Measurements from ENCODE around the gene TMTC1.

The TMTC1 gene

GRCh38 chr12:29792853-29793252, 9.1 kb upstream of the TMTC1 start:
- TF ChIP-seq SUZ12 (IDR thresholded peaks at IDR 0.05; ENCODE audit: extremely low read depth, insufficient read depth, insufficient read length) (no peak), ZNF274 (IDR thresholded peaks at IDR 0.05; ENCODE audit: low read depth, low read length) (no peak), YY1 (IDR thresholded peaks at IDR 0.05; ENCODE audit: insufficient read depth, insufficient read length) (no peak)
- DNase-seq (ENCODE audit: low read depth, low spot score) = no peak
- H3K4me3 ChIP-seq (ENCODE audit: insufficient read length, low read depth) = no peak overlapping the region
- H3K27me3 ChIP-seq (ENCODE audit: insufficient read depth, insufficient read length) = no peaks in the 10 kb centered on the region
- H3K36me3 ChIP-seq (ENCODE audit: insufficient read depth, insufficient read length, low read length) = no peaks in the 10 kb centered on the region
- H3K4me1 ChIP-seq (ENCODE audit: insufficient read depth, insufficient read length) = no peaks in the 10 kb centered on the region
- H3K9ac ChIP-seq (ENCODE audit: insufficient read length, low read depth) = no peak overlapping the region
- peaks cover 34% of the 10 kb centered on the region for H3K9me3 ChIP-seq (ENCODE audit: insufficient read depth, low read length)

- no peak for DNase-seq (ENCODE audit: low read depth, low spot score)
- no peaks in the 10 kb centered on the region for H3K36me3 ChIP-seq (ENCODE audit: insufficient read depth, insufficient read length, low read length)
- H3K9ac ChIP-seq (ENCODE audit: insufficient read length, low read depth) = no peak overlapping the region
- no peaks in the 10 kb centered on the region for H3K4me1 ChIP-seq (ENCODE audit: insufficient read depth, insufficient read length)
- no peaks in the 10 kb centered on the region for H3K27me3 ChIP-seq (ENCODE audit: insufficient read depth, insufficient read length)
- peaks cover 34% of the 10 kb centered on the region for H3K9me3 ChIP-seq (ENCODE audit: insufficient read depth, low read length)
- TF ChIP-seq YY1 (IDR thresholded peaks at IDR 0.05; ENCODE audit: insufficient read depth, insufficient read length) (no peak), ZNF274 (IDR thresholded peaks at IDR 0.05; ENCODE audit: low read depth, low read length) (no peak)
- H3K4me3 ChIP-seq (ENCODE audit: insufficient read length, low read depth) = no peak overlapping the region
These were observed 8.4 kb upstream of the TMTC1 start for GRCh38 chr12:29792132-29792531.

- peak overlapping the region; percentile 77 for H3K9ac ChIP-seq (ENCODE audit: insufficient read length, low read depth)
- peaks cover 10% of the 10 kb centered on the region for H3K9me3 ChIP-seq (ENCODE audit: insufficient read depth, low read length)
- H3K27me3 ChIP-seq (ENCODE audit: insufficient read depth, insufficient read length) = peaks cover 41% of the 10 kb centered on the region
- peak overlapping the region; percentile 79 for H3K4me3 ChIP-seq (ENCODE audit: insufficient read length, low read depth)
- no peaks in the 10 kb centered on the region for H3K4me1 ChIP-seq (ENCODE audit: insufficient read depth, insufficient read length)
- no peaks in the 10 kb centered on the region for H3K36me3 ChIP-seq (ENCODE audit: insufficient read depth, insufficient read length, low read length)
- DNase-seq (ENCODE audit: low read depth, low spot score) = peak; percentile 61
- no peak for TF ChIP-seq ZNF274 (IDR thresholded peaks at IDR 0.05; ENCODE audit: low read depth, low read length)
- peak; percentile 64 for TF ChIP-seq SUZ12 (IDR thresholded peaks at IDR 0.05; ENCODE audit: extremely low read depth, insufficient read depth, insufficient read length)
These were observed 620 bp downstream of the TMTC1 start for GRCh38 chr12:29782871-29783772.

- H3K4me1 ChIP-seq (ENCODE audit: insufficient read depth, insufficient read length) = no peaks in the 10 kb centered on the region
- no peaks in the 10 kb centered on the region for H3K36me3 ChIP-seq (ENCODE audit: insufficient read depth, insufficient read length, low read length)
- H3K27me3 ChIP-seq (ENCODE audit: insufficient read depth, insufficient read length) = peaks cover 41% of the 10 kb centered on the region
- peak overlapping the region; percentile 79 for H3K4me3 ChIP-seq (ENCODE audit: insufficient read length, low read depth)
- no peak for DNase-seq (ENCODE audit: low read depth, low spot score)
- H3K9ac ChIP-seq (ENCODE audit: insufficient read length, low read depth) = peak overlapping the region; percentile 77
- no peak for TF ChIP-seq YY1 (IDR thresholded peaks at IDR 0.05; ENCODE audit: insufficient read depth, insufficient read length)
- no peak for TF ChIP-seq ZNF274 (IDR thresholded peaks at IDR 0.05; ENCODE audit: low read depth, low read length)
- no peak for TF ChIP-seq SUZ12 (IDR thresholded peaks at IDR 0.05; ENCODE audit: extremely low read depth, insufficient read depth, insufficient read length)
- H3K9me3 ChIP-seq (ENCODE audit: insufficient read depth, low read length) = peaks cover 10% of the 10 kb centered on the region
These were observed 1.4 kb downstream of the TMTC1 start for GRCh38 chr12:29782285-29782870.

- no peaks in the 10 kb centered on the region for H3K4me1 ChIP-seq (ENCODE audit: insufficient read depth, insufficient read length)
- no peak for DNase-seq (ENCODE audit: low read depth, low spot score)
- peaks cover 10% of the 10 kb centered on the region for H3K9me3 ChIP-seq (ENCODE audit: insufficient read depth, low read length)
- TF ChIP-seq ZNF274 (IDR thresholded peaks at IDR 0.05; ENCODE audit: low read depth, low read length) (no peak), SUZ12 (IDR thresholded peaks at IDR 0.05; ENCODE audit: extremely low read depth, insufficient read depth, insufficient read length) (no peak), YY1 (IDR thresholded peaks at IDR 0.05; ENCODE audit: insufficient read depth, insufficient read length) (no peak)
- H3K27me3 ChIP-seq (ENCODE audit: insufficient read depth, insufficient read length) = peaks cover 41% of the 10 kb centered on the region
- H3K36me3 ChIP-seq (ENCODE audit: insufficient read depth, insufficient read length, low read length) = no peaks in the 10 kb centered on the region
- H3K4me3 ChIP-seq (ENCODE audit: insufficient read length, low read depth) = peak overlapping the region; percentile 79
- no peak overlapping the region for H3K9ac ChIP-seq (ENCODE audit: insufficient read length, low read depth)
These were observed 2.0 kb downstream of the TMTC1 start for GRCh38 chr12:29781705-29782266.

- no peak overlapping the region for H3K4me3 ChIP-seq (ENCODE audit: insufficient read length, low read depth)
- no peak overlapping the region for H3K9ac ChIP-seq (ENCODE audit: insufficient read length, low read depth)
- no peaks in the 10 kb centered on the region for H3K4me1 ChIP-seq (ENCODE audit: insufficient read depth, insufficient read length)
- peaks cover 16% of the 10 kb centered on the region for H3K9me3 ChIP-seq (ENCODE audit: insufficient read depth, low read length)
- peaks cover 41% of the 10 kb centered on the region for H3K27me3 ChIP-seq (ENCODE audit: insufficient read depth, insufficient read length)
- no peak for TF ChIP-seq ZNF274 (IDR thresholded peaks at IDR 0.05; ENCODE audit: low read depth, low read length)
- TF ChIP-seq YY1 (IDR thresholded peaks at IDR 0.05; ENCODE audit: insufficient read depth, insufficient read length) = no peak
- no peak for TF ChIP-seq SUZ12 (IDR thresholded peaks at IDR 0.05; ENCODE audit: extremely low read depth, insufficient read depth, insufficient read length)
- H3K36me3 ChIP-seq (ENCODE audit: insufficient read depth, insufficient read length, low read length) = no peaks in the 10 kb centered on the region
- DNase-seq (ENCODE audit: low read depth, low spot score) = no peak
These were observed 2.6 kb downstream of the TMTC1 start for GRCh38 chr12:29781188-29781587.

- H3K9ac ChIP-seq (ENCODE audit: insufficient read length, low read depth) = no peak overlapping the region
- TF ChIP-seq SUZ12 (IDR thresholded peaks at IDR 0.05; ENCODE audit: extremely low read depth, insufficient read depth, insufficient read length) (no peak), YY1 (IDR thresholded peaks at IDR 0.05; ENCODE audit: insufficient read depth, insufficient read length) (no peak), ZNF274 (IDR thresholded peaks at IDR 0.05; ENCODE audit: low read depth, low read length) (no peak)
- H3K9me3 ChIP-seq (ENCODE audit: insufficient read depth, low read length) = peaks cover 27% of the 10 kb centered on the region
- no peak overlapping the region for H3K4me3 ChIP-seq (ENCODE audit: insufficient read length, low read depth)
- H3K27me3 ChIP-seq (ENCODE audit: insufficient read depth, insufficient read length) = peaks cover 32% of the 10 kb centered on the region
- no peaks in the 10 kb centered on the region for H3K4me1 ChIP-seq (ENCODE audit: insufficient read depth, insufficient read length)
- no peaks in the 10 kb centered on the region for H3K36me3 ChIP-seq (ENCODE audit: insufficient read depth, insufficient read length, low read length)
- DNase-seq (ENCODE audit: low read depth, low spot score) = no peak
These were observed 3.7 kb downstream of the TMTC1 start for GRCh38 chr12:29780084-29780483.
